ENCODE data around the gene GOLGB1. TPM values are rescaled to one million over a fixed set of nuclear protein-coding genes. Genes with fewer than 3 reads are reported as not detected.
"Not testable (repeated sequence)": the region's sequence is repeated elsewhere in the genome, so short reads cannot be mapped to it uniquely, and the experiment has no call there.

Gene GOLGB1
- total RNA-seq, 1 experiment from 2014 or later, result 9.7 TPM

DNA sequence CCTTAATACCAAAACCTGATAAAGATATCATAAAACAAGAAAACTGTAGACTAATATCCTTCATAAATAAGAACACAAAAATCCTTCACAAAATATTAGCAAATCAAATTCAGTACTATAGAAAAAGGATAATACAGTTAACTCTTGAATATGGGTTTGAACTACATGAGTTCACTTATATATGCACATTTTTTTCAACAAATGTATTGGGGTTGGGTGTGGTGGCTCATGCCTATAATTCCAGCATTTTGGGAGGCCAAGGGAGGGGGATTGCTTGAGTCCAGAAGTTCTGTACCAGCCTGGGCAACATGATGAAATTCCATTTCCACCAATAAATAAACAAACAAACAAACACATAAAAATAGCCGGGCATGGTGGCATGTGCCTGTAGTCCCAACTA, 39.2 kb downstream of the GOLGB1 start:
- no peak overlapping the region for H3K4me3 ChIP-seq
- DNase-seq, result no peak
- H3K36me3 ChIP-seq, result peaks cover 31% of the 10 kb centered on the region
- no peaks in the 10 kb centered on the region for H3K9me3 ChIP-seq
- no peaks in the 10 kb centered on the region for H3K27me3 ChIP-seq

DNA sequence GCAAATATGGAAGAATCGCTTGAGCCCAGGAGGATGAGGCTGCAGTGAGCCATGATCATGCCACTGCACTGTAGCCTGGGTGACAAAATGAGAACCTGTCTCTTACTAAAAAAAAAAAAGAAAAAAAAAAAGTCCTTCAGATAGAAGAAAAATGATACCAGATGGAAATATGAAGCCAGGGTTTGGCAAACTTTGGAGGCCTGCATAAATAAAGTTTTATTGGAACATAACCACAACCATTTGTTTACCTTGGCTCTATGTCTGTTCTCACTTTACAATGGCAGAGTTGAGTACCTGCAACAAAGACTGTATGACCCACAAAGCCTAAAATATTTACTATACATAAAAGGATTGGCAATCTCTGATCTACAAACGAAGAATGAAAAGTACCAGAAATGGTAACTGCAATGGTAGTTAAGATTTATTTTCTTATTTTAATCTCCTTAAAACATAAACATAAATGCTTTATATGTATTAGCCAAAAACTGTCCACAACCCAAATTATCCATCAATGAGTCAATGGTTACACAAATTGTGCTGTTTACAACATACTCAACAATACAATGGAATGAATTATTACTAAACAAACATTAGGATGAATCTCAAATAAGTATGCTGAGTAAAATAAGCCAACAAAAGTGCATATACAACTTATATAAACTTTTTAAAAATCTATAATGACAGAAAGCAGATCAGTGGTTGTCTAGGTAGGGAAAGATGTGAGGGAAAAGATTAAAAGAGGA, 41.8 kb downstream of the GOLGB1 start:
- Histone ChIP-seq H3K4me3 (no peak overlapping the region), H3K27me3 (no peaks in the 10 kb centered on the region), H3K36me3 (peaks cover 17% of the 10 kb centered on the region), H3K9me3 (no peaks in the 10 kb centered on the region)
- DNase-seq, result no peak

DNA sequence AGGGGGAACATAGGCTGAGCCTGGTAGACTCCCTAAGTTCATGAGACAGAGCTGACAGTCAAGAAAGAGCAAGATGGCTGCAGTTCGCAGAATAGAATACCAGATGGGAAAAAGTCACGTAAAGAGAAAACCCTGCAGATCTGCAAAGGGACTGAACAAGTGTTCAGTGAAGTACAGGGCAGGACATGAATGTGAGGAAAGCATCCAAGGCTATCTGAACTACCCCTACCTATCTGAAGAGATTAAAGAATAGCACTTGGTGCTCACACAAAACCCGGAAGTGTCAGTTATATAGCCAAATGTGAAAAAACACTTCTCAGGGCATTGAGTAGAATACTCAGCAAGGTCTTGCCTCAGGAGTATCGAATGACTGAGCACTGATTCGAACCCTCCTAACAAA, 44.0 kb downstream of the GOLGB1 start:
- Histone ChIP-seq H3K9me3 (no peaks in the 10 kb centered on the region), H3K4me3 (no peak overlapping the region), H3K36me3 (peaks cover 19% of the 10 kb centered on the region), H3K27me3 (no peaks in the 10 kb centered on the region)
- DNase-seq, result no peak

DNA sequence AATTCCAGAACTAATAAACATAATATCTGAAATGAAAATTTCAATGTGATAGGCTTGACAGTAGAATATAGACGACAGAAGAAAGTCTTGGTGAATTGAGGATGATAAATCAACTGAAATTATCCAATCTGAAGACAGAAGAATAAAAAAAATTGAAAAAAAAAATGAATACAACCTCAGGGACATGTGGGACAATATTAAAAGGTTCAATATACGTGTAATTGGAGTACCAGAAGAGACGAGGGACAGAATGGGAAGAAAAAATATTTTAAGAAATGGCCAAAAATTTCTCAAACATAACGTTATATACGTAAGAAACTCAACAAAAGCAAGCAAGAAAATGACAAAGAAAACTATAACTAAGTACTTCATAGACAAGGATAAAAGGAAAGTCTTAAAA, 45.6 kb downstream of the GOLGB1 start:
- Histone ChIP-seq H3K27me3 (no peaks in the 10 kb centered on the region), H3K36me3 (peaks cover 33% of the 10 kb centered on the region), H3K9me3 (no peaks in the 10 kb centered on the region), H3K4me3 (no peak overlapping the region)
- DNase-seq, result no peak

DNA sequence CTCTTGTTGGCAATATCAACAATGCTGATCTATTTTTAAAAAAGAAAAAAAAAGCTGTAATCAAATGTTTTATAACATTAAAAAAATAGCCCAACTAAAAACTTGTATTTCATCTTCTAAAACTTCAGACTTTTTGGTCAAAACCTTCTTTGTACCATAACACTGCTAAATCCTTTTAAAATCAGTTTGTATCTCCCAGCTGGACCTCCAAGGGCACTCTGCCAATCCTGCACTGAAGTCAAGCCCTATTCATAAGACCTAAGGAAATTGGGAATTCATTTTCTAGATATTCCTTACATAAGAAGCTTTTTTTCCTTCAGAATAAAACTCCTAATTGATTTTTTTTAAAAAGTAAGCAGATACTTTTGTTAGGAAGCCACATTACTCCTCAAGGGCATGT, 50.6 kb downstream of the GOLGB1 start:
- Histone ChIP-seq H3K27me3 (no peaks in the 10 kb centered on the region), H3K36me3 (peaks cover 77% of the 10 kb centered on the region), H3K9me3 (no peaks in the 10 kb centered on the region)

DNA sequence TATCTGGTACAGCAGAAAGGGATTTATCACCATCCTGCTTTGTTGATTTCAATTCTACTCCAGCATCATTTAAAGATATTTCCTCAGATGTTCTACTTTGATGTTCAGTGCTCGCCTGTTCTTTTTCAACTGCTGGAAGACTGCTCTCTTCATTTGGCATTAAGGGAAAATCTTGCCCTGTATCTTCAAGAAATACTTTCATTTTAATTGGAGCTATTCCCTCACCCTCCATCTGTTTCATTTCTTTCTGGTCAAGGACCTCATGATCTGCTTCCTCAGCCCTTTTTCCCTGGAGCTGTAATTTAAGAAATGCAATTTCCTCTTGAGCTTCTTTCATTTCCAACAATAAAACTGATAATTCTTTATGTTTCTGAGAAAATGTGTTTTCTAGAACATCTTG, 51.1 kb downstream of the GOLGB1 start:
- no peaks in the 10 kb centered on the region for H3K27me3 ChIP-seq
- DNase-seq, result no peak
- peaks cover 78% of the 10 kb centered on the region for H3K36me3 ChIP-seq
- no peaks in the 10 kb centered on the region for H3K9me3 ChIP-seq
- H3K4me3 ChIP-seq, result no peak overlapping the region

More for the DNA sequence above, 50.6 kb downstream of the GOLGB1 start:
- no peak overlapping the region for H3K4me3 ChIP-seq
- no peak for DNase-seq

DNA sequence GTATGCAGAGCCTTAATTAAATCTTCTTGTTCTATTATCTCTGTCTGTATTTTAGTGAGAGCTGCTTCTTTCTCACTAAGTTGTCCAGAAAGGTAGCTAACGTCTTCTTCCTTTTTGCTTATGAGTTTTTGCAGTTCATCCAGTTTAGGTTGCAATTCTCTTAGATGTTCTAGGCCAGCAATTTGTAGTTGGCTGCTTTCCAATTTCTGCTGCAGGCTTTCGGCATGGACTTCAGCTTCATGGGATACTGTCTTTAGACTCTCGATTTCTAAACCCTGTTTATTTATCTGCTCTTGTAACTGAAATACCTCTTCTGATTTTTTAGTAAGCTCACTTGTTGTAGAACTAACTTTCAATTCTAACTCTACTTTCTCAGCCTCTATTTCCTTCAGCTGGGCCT, 53.4 kb downstream of the GOLGB1 start:
- Histone ChIP-seq H3K9me3 (no peaks in the 10 kb centered on the region), H3K4me3 (no peak overlapping the region), H3K27me3 (no peaks in the 10 kb centered on the region), H3K36me3 (peaks cover 84% of the 10 kb centered on the region)
- no peak for DNase-seq

DNA sequence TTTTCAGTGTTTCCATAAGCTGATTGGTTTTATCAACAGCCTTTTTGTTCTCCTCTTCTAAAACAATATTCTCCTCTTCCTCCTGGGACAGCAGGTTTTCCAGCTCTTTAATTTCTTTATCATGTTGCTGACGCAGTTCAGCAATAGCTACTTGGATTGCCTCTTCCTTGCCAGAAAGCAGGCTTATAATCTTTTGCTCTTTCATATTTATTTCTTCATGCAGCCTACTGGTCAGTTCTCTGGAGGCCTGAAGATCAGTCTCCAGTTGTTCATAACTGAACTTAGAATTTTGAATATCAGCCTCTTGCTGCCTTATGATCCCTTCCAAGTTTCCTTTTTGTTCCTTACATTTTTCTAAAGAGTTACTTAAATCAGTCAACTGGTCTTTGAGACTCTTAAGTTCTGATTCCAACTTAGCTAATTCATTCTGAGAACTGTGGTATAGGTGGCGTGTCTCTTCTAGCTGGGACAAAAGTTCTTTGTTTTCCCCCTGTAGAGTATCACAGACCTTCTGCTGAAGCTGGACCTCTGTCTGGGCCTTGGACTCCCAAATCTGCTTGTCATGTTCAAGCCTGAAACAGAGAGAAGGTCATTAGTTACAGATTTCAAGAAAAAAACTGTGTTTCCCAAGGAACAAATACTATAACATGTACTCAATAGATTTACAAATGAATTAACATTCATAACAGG, 57.4 kb downstream of the GOLGB1 start:
- Histone ChIP-seq H3K4me3 (no peak overlapping the region), H3K9me3 (no peaks in the 10 kb centered on the region), H3K27me3 (no peaks in the 10 kb centered on the region), H3K36me3 (peaks cover 65% of the 10 kb centered on the region)
- DNase-seq, result no peak

DNA sequence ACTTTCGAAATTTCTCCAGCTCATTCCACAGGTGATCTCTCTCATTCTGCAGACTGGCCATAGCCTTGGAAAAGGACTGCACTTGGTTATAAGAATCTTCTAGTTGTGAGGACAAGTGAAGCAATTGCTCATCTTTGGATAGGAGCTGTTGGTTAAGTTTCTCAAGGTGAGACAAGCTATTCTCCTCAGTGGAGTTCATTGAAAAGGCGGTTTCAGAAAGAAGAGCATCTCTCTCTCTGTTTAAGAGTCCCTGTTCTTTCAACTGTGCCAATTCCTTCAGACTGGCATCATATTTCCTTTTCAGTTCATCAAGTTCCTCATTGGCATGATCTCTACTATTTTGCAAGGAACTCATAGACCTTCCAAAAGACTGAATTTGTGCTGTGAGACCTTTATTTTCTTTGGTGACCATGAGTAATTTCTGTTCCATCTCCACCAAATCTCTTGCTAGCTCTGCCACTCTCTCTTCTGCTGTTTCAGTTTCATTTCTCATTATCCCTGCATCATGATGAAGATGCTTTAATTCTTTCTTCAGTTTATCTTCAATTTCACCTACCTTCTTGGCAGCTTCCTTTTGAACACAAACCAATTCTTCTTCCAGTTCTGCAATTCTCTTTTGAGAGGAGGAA, 58.6 kb downstream of the GOLGB1 start:
- Histone ChIP-seq H3K9me3 (no peaks in the 10 kb centered on the region), H3K27me3 (no peaks in the 10 kb centered on the region), H3K36me3 (peaks cover 59% of the 10 kb centered on the region), H3K4me3 (no peak overlapping the region)
- no peak for DNase-seq

DNA sequence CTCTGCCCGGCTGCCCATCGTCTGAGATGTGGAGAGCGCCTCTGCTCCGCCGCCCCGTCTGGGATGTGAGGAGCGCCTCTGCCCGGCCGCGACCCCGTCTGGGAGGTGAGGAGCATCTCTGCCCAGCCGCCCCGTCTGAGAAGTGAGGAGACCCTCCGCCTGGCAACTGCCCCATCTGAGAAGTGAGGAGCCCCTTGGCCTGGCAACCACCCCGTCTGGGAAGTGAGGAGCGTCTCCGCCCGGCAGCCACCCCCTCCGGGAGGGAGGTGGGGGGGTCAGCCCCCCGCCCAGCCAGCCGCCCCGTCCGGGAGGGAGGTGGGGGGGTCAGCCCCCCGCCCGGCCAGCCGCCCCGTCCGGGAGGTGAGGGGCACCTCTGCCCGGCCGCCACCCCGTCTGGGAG, 60.8 kb downstream of the GOLGB1 start:
- H3K27me3 ChIP-seq, H3K4me3 ChIP-seq, H3K9me3 ChIP-seq, DNase-seq: not testable (repeated sequence)
- peaks cover 54% of the 10 kb centered on the region for H3K36me3 ChIP-seq

DNA sequence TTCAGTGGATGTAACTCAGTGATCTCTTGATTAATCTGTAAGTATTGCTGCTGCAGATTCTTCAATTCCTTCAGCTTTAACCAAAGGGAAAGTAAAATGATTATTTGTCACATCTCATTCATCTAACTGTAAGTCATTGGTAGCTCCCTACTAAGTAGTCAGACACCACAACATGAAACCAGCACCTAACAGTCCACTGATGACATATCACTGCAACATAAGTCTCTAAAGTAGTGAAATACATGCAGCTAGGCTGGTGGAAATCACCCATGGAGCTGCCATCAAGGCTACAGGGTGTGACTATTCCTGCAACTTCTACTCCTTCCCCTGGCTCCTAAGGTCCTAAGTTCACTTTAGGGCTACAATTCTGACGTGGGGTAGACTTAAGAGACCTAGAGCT, 67.7 kb downstream of the GOLGB1 start:
- DNase-seq, result no peak
- H3K4me3 ChIP-seq, result no peak overlapping the region

DNA sequence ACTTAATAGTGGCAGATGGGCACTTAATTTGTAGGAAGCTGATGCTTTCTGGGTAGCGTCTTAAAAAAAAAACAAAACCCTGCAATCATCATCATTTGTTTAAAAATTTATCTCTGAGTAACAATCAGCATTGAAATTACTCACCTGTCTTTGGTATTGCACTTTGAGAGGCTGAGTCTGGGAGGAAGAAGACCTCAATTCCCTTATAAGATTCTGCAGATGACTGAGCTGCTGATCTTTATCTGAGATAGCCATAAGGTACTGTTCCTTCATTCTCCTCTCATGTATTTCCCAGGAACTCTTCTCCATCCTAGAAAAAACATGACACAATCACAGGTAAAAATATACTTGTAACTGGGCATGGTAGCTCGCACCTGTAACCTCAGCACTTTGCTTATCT, 72.4 kb downstream of the GOLGB1 start:
- Histone ChIP-seq H3K9me3 (no peaks in the 10 kb centered on the region), H3K27me3 (no peaks in the 10 kb centered on the region), H3K36me3 (peaks cover 47% of the 10 kb centered on the region), H3K4me3 (no peak overlapping the region)
- no peak for DNase-seq

More for the DNA sequence above, 67.7 kb downstream of the GOLGB1 start:
- H3K36me3 ChIP-seq, result peaks cover 46% of the 10 kb centered on the region
- H3K27me3 ChIP-seq, result no peaks in the 10 kb centered on the region
- peaks cover 3% of the 10 kb centered on the region for H3K9me3 ChIP-seq

DNA sequence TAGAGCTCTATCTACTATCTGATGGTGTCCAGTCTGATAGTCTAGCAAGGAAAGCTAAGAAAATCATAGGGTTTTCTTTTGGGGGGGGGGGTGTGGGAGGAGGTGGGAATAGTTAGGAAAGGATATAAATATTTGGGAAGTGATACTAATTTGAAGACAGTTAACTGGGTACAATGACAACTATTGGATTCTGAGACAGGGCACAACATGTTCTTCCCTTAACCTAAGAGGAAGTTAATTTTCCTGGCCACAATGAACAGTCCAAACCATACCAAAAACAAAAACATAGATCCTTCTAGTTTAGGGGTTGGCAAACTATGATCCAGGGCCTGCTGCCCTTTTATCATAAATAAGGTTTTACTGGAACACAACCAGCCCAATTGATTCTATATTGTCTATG, 78.9 kb downstream of the GOLGB1 start:
- peaks cover 43% of the 10 kb centered on the region for H3K36me3 ChIP-seq
- no peak for DNase-seq
- no peak overlapping the region for H3K4me3 ChIP-seq
- no peaks in the 10 kb centered on the region for H3K27me3 ChIP-seq
- H3K9me3 ChIP-seq, result no peaks in the 10 kb centered on the region

DNA sequence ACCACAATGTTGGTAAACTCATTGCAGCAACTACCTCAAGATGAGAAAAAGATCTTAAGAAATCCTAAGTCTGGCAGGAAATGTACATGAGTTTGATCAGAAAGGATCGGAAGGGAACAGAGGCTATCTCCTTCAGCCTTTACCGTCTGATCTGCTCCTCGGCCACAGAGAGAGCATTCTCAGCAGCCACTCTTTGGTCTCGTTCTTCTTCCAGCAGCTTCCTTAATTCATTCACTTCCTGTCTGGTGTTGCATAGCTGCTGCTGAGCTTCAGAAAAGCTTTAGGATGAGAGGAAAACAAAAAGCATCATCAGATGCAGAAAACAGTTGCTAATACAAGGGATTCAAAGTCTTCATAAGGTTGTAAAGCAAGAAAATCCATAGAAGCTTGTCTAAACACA, 82.2 kb downstream of the GOLGB1 start:
- H3K27me3 ChIP-seq, result no peaks in the 10 kb centered on the region
- H3K4me3 ChIP-seq, result no peak overlapping the region
- H3K36me3 ChIP-seq, result peaks cover 62% of the 10 kb centered on the region
- DNase-seq, result no peak
- no peaks in the 10 kb centered on the region for H3K9me3 ChIP-seq

DNA sequence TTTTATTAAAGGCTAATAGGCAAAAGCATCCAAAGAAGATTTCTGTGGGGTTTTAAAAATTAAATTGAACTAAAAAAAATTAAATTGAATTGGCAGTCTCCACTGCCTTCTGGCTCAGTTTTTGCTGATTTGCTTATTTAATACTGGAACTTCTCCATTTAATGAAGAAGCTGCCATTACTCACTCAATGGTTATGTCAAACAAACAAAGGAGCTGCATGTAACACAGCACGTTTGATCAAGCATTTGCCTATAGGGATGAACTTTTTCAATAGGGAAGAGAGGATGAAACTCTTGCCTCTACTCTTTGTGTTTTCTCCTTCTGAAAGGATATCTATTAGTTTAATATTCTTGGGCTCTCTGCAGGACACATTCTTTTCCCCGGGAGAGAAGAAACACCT, 84.1 kb downstream of the GOLGB1 start:
- no peaks in the 10 kb centered on the region for H3K27me3 ChIP-seq
- H3K9me3 ChIP-seq, result no peaks in the 10 kb centered on the region
- peaks cover 62% of the 10 kb centered on the region for H3K36me3 ChIP-seq
- no peak overlapping the region for H3K4me3 ChIP-seq
- DNase-seq, result no peak

DNA sequence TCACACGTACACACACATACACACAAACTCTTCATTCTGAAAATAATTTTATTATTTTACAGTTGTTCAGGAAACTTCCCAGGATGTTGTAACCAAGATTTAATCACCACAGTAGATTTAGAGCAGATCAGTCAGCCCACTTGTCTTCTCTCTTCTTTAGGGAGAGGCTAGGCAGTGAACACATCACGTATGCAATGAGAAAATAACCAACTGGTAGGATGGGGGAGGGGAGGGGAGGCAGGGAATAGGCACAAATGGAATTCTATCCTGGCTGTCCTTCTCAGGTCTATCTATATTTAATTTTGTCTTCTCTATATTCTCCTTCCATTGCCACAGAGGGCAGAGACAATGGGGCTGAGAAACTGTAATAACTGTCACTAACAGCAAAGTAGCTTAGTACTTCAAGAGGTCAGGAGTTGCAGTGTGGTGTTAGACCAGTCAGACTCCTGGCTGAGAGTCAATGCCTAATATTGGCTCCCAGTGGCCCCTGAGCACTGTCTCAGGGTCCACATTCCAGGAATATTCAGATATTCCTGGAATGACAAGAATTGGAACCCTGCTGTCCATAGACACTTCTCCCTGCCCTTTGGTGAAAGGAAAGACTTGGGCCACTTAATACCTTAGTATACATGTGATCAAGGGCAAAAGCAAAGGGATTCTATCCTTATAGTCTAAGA, 86.2 kb downstream of the GOLGB1 start:
- H3K9me3 ChIP-seq, result no peaks in the 10 kb centered on the region
- no peak for DNase-seq
- peaks cover 53% of the 10 kb centered on the region for H3K36me3 ChIP-seq
- H3K27me3 ChIP-seq, result no peaks in the 10 kb centered on the region
- H3K4me3 ChIP-seq, result no peak overlapping the region

DNA sequence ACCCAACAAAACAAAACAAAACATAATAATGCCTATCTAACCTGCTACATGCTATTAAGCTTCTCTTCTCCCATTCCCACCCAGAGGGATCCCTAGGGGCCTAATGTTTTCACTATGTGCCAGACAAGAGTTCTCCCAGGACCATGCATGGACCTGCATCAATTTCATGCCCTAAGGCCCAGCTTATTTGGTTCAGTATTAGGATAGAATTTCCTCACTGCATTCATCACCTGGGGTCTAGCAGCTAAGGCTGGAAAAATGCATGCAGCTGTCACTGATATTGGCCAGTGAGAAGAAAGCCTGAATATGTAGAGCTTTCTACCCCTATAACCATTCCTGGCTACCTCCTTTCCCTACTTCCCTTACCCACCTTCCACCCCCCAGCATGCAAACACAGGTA, 86.8 kb downstream of the GOLGB1 start:
- no peak for DNase-seq
- no peaks in the 10 kb centered on the region for H3K9me3 ChIP-seq
- H3K36me3 ChIP-seq, result peaks cover 49% of the 10 kb centered on the region
- H3K27me3 ChIP-seq, result no peaks in the 10 kb centered on the region
- H3K4me3 ChIP-seq, result no peak overlapping the region
